Measurements from ENCODE around the gene FLG. TPM values are rescaled to one million over a fixed set of nuclear protein-coding genes. Genes with fewer than 3 reads are reported as not detected.

Gene FLG
- not detected for total RNA-seq

DNA sequence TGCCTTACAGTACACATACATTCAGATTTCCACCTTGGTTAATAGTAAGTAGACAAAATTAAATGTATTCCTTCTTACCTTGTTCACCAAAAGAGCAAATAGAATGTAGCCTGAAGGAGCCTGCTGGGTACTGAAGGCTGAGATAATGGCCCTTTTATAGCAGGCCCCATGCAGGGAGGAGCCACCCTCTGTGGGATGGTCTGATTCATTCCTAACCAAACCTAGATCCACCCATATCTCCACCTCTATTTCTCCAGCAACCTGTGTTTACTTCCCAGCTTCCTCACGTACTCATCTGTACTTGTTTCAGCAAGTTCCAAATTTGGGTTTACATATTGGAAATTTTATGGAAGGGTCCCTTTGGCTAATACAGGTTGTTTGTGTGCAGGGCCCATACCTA is at the start of gene FLG:
FLG (minus strand) TSS at position 129 of the 400 bp plus-strand sequence. CDS start 9,783 bp downstream, outside the sequence.
- TF ChIP-seq, protein P1, sequence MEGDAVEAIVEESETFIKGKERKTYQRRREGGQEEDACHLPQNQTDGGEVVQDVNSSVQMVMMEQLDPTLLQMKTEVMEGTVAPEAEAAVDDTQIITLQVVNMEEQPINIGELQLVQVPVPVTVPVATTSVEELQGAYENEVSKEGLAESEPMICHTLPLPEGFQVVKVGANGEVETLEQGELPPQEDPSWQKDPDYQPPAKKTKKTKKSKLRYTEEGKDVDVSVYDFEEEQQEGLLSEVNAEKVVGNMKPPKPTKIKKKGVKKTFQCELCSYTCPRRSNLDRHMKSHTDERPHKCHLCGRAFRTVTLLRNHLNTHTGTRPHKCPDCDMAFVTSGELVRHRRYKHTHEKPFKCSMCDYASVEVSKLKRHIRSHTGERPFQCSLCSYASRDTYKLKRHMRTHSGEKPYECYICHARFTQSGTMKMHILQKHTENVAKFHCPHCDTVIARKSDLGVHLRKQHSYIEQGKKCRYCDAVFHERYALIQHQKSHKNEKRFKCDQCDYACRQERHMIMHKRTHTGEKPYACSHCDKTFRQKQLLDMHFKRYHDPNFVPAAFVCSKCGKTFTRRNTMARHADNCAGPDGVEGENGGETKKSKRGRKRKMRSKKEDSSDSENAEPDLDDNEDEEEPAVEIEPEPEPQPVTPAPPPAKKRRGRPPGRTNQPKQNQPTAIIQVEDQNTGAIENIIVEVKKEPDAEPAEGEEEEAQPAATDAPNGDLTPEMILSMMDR (IDR thresholded peaks at IDR 0.05) = no peak
- Mint-ChIP-seq H3K4me3 (no peak within 1 kb of the TSS), H3K36me3 (ENCODE audit: low read depth) (no peaks in the 10 kb centered on the region), H3K9me3 (no peaks in the 10 kb centered on the region), H3K27me3 (peaks cover 8% of the 10 kb centered on the region), H3K27ac (no peak within 1 kb of the TSS), H3K4me1 (ENCODE audit: low read depth) (no peaks in the 10 kb centered on the region)
- ChIA-PET POLR2A (no interaction called here), CTCF (interaction anchor here (2.0 kb wide), 1 partner anchor 23 kb away, joined by 9 read pairs; no protein-coding TSS in a partner anchor)
- ATAC-seq (no peak), DNase-seq (no peak)
- intact Hi-C loops (cut with micrococcal nuclease) = no loop called here

DNA sequence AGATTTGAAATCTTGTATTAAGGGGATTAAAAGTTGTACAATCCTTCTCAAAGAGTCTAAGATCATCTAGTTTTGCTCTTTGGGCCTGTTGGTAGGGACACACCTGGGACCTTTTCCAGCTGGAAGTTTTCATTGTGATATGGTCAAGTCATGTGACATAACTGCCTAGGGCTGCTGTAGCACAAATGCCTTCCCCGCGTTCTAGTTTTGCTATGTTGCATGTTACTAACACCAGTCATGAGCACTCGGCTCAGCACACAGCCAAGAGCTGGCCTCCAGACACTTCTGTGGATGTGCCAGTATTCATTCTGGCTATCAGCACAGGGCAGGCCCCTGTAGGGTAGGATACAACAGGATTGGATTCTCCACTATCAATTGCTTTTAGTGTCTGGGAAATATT is 49.4 kb upstream of the FLG start:
- H3K4me3 Mint-ChIP-seq = no peak overlapping the region
- H3K27me3 Mint-ChIP-seq = peaks cover 9% of the 10 kb centered on the region
- H3K36me3 Mint-ChIP-seq (ENCODE audit: low read depth) = no peaks in the 10 kb centered on the region
- ATAC-seq (no peak), DNase-seq (no peak)
- H3K27ac Mint-ChIP-seq = no peak overlapping the region
- ChIA-PET CTCF (interaction anchor here (2.5 kb wide), 1 partner anchor 84 kb away, joined by 8 read pairs; no protein-coding TSS in a partner anchor), POLR2A (no interaction called here)
- H3K9me3 Mint-ChIP-seq = peaks cover 2% of the 10 kb centered on the region
- intact Hi-C loops (cut with micrococcal nuclease) = no loop called here
- TF ChIP-seq, protein P1 (IDR thresholded peaks at IDR 0.05) = no peak
- H3K4me1 Mint-ChIP-seq (ENCODE audit: low read depth) = no peaks in the 10 kb centered on the region

DNA sequence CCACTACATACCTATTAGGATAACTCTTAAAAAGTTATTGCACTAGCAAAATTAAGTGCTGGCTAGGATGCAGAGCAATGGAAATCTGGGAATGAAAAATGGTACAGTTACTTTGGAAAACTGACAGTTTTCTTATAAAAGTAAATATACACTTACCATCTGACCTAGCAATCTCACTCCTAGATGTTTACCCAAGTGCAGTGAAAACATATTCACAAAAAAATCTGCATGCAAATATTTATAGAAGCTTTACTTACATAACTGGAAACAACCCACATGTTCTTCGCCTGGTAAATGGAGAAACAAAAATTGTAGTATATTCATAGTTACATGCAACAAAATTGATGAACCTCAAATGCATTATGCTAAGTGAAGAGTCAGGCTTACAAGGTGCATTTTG is 47.6 kb upstream of the FLG start:
- no peak overlapping the region for H3K27ac Mint-ChIP-seq
- intact Hi-C loops (cut with micrococcal nuclease) = no loop called here
- H3K4me3 Mint-ChIP-seq = no peak overlapping the region
- H3K36me3 Mint-ChIP-seq (ENCODE audit: low read depth) = no peaks in the 10 kb centered on the region
- TF ChIP-seq, protein P1 (IDR thresholded peaks at IDR 0.05) = no peak
- peaks cover 13% of the 10 kb centered on the region for H3K27me3 Mint-ChIP-seq
- H3K9me3 Mint-ChIP-seq = peaks cover 6% of the 10 kb centered on the region
- no peaks in the 10 kb centered on the region for H3K4me1 Mint-ChIP-seq (ENCODE audit: low read depth)
- ATAC-seq (no peak), DNase-seq (no peak)
- ChIA-PET POLR2A (no interaction called here), CTCF (interaction anchor here (1.5 kb wide), 2 partner anchors 25 to 68 kb away, joined by 3 to 5 read pairs; no protein-coding TSS in a partner anchor)

DNA sequence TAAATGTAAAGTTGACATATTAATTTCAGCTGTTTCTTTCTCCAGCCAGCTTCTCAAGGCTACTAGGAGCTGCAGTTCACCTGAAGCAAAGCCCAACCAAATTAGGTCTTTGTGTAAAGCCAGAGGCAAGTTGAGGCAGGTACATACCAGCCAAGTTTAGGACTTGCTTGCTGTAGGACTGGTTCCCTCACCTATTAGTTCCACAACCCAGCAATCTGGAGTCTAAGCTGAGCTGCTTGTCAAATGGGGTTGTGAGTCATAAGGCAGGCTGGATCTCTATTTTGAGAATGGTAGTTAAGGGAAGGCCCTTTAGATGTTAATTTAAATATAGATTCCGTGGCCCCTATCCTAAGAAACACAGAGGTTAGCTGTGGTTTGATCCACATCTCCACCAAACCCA is 42.4 kb upstream of the FLG start:
- Mint-ChIP-seq H3K27me3 (peaks cover 22% of the 10 kb centered on the region), H3K4me3 (no peak overlapping the region), H3K9me3 (peaks cover 6% of the 10 kb centered on the region), H3K4me1 (ENCODE audit: low read depth) (no peaks in the 10 kb centered on the region), H3K27ac (no peak overlapping the region), H3K36me3 (ENCODE audit: low read depth) (no peaks in the 10 kb centered on the region)
- CTCF ChIA-PET = interaction anchor here (1.7 kb wide), 1 partner anchor 91 kb away, joined by 5 read pairs; no protein-coding TSS in a partner anchor
- POLR2A ChIA-PET = no interaction called here
- ATAC-seq (no peak), DNase-seq (no peak)
- TF ChIP-seq, protein P1 (IDR thresholded peaks at IDR 0.05) = no peak
- intact Hi-C loops (cut with micrococcal nuclease) = no loop called here

DNA sequence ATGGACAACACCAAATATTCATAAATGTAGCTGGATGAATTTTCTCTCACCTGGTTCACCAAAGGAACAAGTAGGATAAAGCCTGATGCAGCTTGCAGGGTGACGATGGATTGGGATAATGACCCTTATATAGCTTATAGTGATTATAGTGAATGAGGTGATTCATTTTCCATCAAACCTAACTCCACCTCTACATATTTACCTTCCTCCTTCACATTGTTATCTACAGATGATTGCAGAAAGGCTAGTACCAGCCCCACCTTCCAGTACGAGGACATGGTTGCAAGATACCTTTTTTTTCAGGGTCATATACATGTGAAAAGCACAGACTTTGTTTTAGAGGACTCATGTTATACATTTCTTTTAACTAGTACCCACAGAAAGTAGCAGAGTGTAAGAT is 34.9 kb upstream of the FLG start, which contains the start of gene FLG2:
FLG2 (minus strand) TSS at position 101 of the 400 bp plus-strand sequence. CDS start 1,122 bp downstream, outside the sequence.
- DNase-seq = no peak
- no peak within 1 kb of the TSS for H3K27ac Mint-ChIP-seq

More for the DNA sequence above, 34.9 kb upstream of the FLG start, which contains the start of gene FLG2:
- ChIA-PET POLR2A (no interaction called here), CTCF (interaction anchor here (1.1 to 2.3 kb wide), 2 partner anchors 13 to 306 kb away, joined by 3 to 9 read pairs; no protein-coding TSS in a partner anchor)
- no peak for ATAC-seq
- Mint-ChIP-seq H3K4me1 (ENCODE audit: low read depth) (no peaks in the 10 kb centered on the region), H3K4me3 (no peak within 1 kb of the TSS), H3K9me3 (no peaks in the 10 kb centered on the region), H3K27me3 (peaks cover 5% of the 10 kb centered on the region), H3K36me3 (ENCODE audit: low read depth) (no peaks in the 10 kb centered on the region)
- intact Hi-C loops (cut with micrococcal nuclease) = no loop called here
- TF ChIP-seq, protein P1 (IDR thresholded peaks at IDR 0.05) = no peak

Measured in activated CD8-positive, alpha-beta T cell treated with anti-CD3 and anti-CD28 coated beads for 36 hours (primary cell).